Measurements from ENCODE around the gene GAPDHS. TPM values are rescaled to one million over a fixed set of nuclear protein-coding genes. Genes with fewer than 3 reads are reported as not detected.

The GAPDHS gene
- total RNA-seq, 1 experiment from 2014 or later = not detected

- Histone ChIP-seq H3K4me3 (ENCODE audit: low read length) (no peak overlapping the region), H2AFZ (ENCODE audit: low read length) (no peak overlapping the region), H3K9me2 (replicated peaks; ENCODE audit: low read length) (no peaks in the 10 kb centered on the region), H3K79me2 (ENCODE audit: low read length) (no peaks in the 10 kb centered on the region), H3K36me3 (ENCODE audit: low read depth, low read length) (no peaks in the 10 kb centered on the region), H3K4me1 (ENCODE audit: insufficient read depth, low read length) (no peaks in the 10 kb centered on the region), H3K9ac (ENCODE audit: low read length) (no peak overlapping the region), H3K9me3 (ENCODE audit: low read length) (no peaks in the 10 kb centered on the region), H3F3A (ENCODE audit: low read length, unreplicated experiment) (no peaks in the 10 kb centered on the region), H3K4me2 (ENCODE audit: low read length) (no peak overlapping the region), H4K20me1 (ENCODE audit: low read length) (no peaks in the 10 kb centered on the region), H3K27me3 (ENCODE audit: low read length) (no peaks in the 10 kb centered on the region), H3K27ac (ENCODE audit: low read length) (no peak overlapping the region)
- CTCF ChIA-PET = no interaction called here
- ATAC-seq = no peak
- TF ChIP-seq EZH2phosphoT487 (IDR thresholded peaks at IDR 0.05; ENCODE audit: borderline replicate concordance, low read length) (no peak), EZH2 (IDR thresholded peaks at IDR 0.05; ENCODE audit: low read length, unreplicated experiment) (no peak)
- TF ChIP-seq, protein P1, sequence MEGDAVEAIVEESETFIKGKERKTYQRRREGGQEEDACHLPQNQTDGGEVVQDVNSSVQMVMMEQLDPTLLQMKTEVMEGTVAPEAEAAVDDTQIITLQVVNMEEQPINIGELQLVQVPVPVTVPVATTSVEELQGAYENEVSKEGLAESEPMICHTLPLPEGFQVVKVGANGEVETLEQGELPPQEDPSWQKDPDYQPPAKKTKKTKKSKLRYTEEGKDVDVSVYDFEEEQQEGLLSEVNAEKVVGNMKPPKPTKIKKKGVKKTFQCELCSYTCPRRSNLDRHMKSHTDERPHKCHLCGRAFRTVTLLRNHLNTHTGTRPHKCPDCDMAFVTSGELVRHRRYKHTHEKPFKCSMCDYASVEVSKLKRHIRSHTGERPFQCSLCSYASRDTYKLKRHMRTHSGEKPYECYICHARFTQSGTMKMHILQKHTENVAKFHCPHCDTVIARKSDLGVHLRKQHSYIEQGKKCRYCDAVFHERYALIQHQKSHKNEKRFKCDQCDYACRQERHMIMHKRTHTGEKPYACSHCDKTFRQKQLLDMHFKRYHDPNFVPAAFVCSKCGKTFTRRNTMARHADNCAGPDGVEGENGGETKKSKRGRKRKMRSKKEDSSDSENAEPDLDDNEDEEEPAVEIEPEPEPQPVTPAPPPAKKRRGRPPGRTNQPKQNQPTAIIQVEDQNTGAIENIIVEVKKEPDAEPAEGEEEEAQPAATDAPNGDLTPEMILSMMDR (conservative IDR thresholded peaks at IDR 0.05; ENCODE audit: low read depth, low read length) = no peak
- intact Hi-C loops (cut with micrococcal nuclease) = no loop called here
- POLR2A ChIA-PET (ENCODE audit: unreplicated experiment) = no interaction called here
- DNase-seq = no peak
- BruUV-seq (replicated peaks) = no TSS peak
These were observed 27.4 kb downstream of the GAPDHS start for GRCh38 chr19:35560677-35561076.

DNA sequence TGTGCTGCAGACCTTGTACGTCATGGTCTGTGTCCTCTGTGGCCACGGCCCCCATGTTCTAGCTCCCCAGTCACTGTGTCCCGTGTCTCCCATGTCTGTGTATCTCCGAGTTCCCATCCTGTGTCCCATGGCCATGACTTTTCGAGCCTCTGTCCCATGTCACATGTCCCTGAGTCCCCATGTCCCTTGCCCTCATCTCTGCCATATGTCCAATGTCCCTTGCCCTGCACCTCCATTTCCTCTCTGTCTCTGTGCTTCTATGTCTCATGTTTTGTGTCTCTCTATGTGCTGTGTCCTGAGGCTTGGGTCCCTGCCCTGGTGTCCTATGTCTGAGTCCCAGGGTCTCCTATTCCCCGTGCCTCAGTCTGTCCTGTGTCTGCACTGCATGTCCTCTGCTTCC lies 28.2 kb downstream of the GAPDHS start:
- H3K4me1 ChIP-seq (ENCODE audit: insufficient read depth, low read length) = no peaks in the 10 kb centered on the region
- no peak overlapping the region for H3K4me3 ChIP-seq (ENCODE audit: low read length)
- ChIA-PET POLR2A (ENCODE audit: unreplicated experiment) (no interaction called here), CTCF (no interaction called here)
- H2AFZ ChIP-seq (ENCODE audit: low read length) = no peak overlapping the region
- intact Hi-C loops (cut with micrococcal nuclease) = no loop called here
- H3K27me3 ChIP-seq (ENCODE audit: low read length) = no peaks in the 10 kb centered on the region
- no peak overlapping the region for H3K27ac ChIP-seq (ENCODE audit: low read length)
- TF ChIP-seq EZH2 (IDR thresholded peaks at IDR 0.05; ENCODE audit: low read length, unreplicated experiment) = no peak
- TF ChIP-seq, protein P1 (conservative IDR thresholded peaks at IDR 0.05; ENCODE audit: low read depth, low read length) = no peak
- TF ChIP-seq EZH2phosphoT487 (IDR thresholded peaks at IDR 0.05; ENCODE audit: borderline replicate concordance, low read length) = no peak
- no peak overlapping the region for H3K4me2 ChIP-seq (ENCODE audit: low read length)
- no peaks in the 10 kb centered on the region for H3F3A ChIP-seq (ENCODE audit: low read length, unreplicated experiment)
- ATAC-seq (no peak), DNase-seq (no peak)
- H3K79me2 ChIP-seq (ENCODE audit: low read length) = no peaks in the 10 kb centered on the region
- BruUV-seq (replicated peaks) = no TSS peak
- no peaks in the 10 kb centered on the region for H3K9me2 ChIP-seq (replicated peaks; ENCODE audit: low read length)
- no peak overlapping the region for H3K9ac ChIP-seq (ENCODE audit: low read length)
- no peaks in the 10 kb centered on the region for H4K20me1 ChIP-seq (ENCODE audit: low read length)
- H3K9me3 ChIP-seq (ENCODE audit: low read length) = no peaks in the 10 kb centered on the region
- no peaks in the 10 kb centered on the region for H3K36me3 ChIP-seq (ENCODE audit: low read depth, low read length)

- no peak overlapping the region for H3K4me2 ChIP-seq (ENCODE audit: low read length)
- no peak overlapping the region for H3K27ac ChIP-seq (ENCODE audit: low read length)
- no peaks in the 10 kb centered on the region for H3K79me2 ChIP-seq (ENCODE audit: low read length)
- DNase-seq (no peak), ATAC-seq (no peak)
- BruUV-seq (replicated peaks) = no TSS peak
- ChIA-PET CTCF (no interaction called here), POLR2A (ENCODE audit: unreplicated experiment) (no interaction called here)
- no peak overlapping the region for H2AFZ ChIP-seq (ENCODE audit: low read length)
- no peaks in the 10 kb centered on the region for H3K4me1 ChIP-seq (ENCODE audit: insufficient read depth, low read length)
- H3F3A ChIP-seq (ENCODE audit: low read length, unreplicated experiment) = no peaks in the 10 kb centered on the region
- H3K27me3 ChIP-seq (ENCODE audit: low read length) = no peaks in the 10 kb centered on the region
- no peak overlapping the region for H3K4me3 ChIP-seq (ENCODE audit: low read length)
- H3K9ac ChIP-seq (ENCODE audit: low read length) = no peak overlapping the region
- no peaks in the 10 kb centered on the region for H3K9me3 ChIP-seq (ENCODE audit: low read length)
- no peak for TF ChIP-seq EZH2 (IDR thresholded peaks at IDR 0.05; ENCODE audit: low read length, unreplicated experiment)
- TF ChIP-seq EZH2phosphoT487 (IDR thresholded peaks at IDR 0.05; ENCODE audit: borderline replicate concordance, low read length) = no peak
- TF ChIP-seq, protein P1 (conservative IDR thresholded peaks at IDR 0.05; ENCODE audit: low read depth, low read length) = no peak
- intact Hi-C loops (cut with micrococcal nuclease) = no loop called here
- no peaks in the 10 kb centered on the region for H4K20me1 ChIP-seq (ENCODE audit: low read length)
- no peaks in the 10 kb centered on the region for H3K36me3 ChIP-seq (ENCODE audit: low read depth, low read length)
- H3K9me2 ChIP-seq (replicated peaks; ENCODE audit: low read length) = no peaks in the 10 kb centered on the region
These were observed 29.1 kb downstream of the GAPDHS start for GRCh38 chr19:35562336-35562735.

Data from PC-3 (cell line).